Heart left ventricle (tissue), 13 donors: ENCODE data around the gene PAPOLB.

Source experiments
- POLR2A ChIP-seq, 2 donors: fragments of 450-650 bp; IDR thresholded peaks; one replicate each; pipeline ENCODE4 v1.6.1; 2017; ENCODE audit warnings: antibody characterized with exemption in 2 of 2, mild to moderate bottlenecking in 2 of 2, moderate library complexity in 2 of 2
- TF ChIP-seq, protein P1 (sequence below), 12 donors: fragments of 200-600 bp; sonication (generic) in 4 of 12; IDR thresholded peaks; one replicate each; pipeline versions ENCODE4 v1.5.0 to v1.8.0; 2018 to 2022; ENCODE audit warnings: antibody characterized with exemption in 12 of 12, mild to moderate bottlenecking in 5 of 12
- donor health status: ischemic (EF 13 %, LVEDD 7.1; RV severe dilation, severe dysfunction).
- donor health status: DM: no; HTN: yes; CAD: no.
- donor health status: DM: no; HTN: no; CAD: no.
- donor health status: ischemic (EF 25% LVEDD 6.9; RV normal size, moderate dysfunction).
- donor health status: ischemic (EF 25% LVEDD 5.7; RV mildly dilated, moderate dysfunction).
- donor health status: ischemic (EF 35%, LVEDD 5.7; RV mildly dilated, moderate dysfunction).
- donor health status: nonischemic (EF 11% LVEDD 7.7; RV severe dilation, severe dysfunction).
- donor health status: DM: yes; HTN: yes; CAD: no.
- donor health status: PGD.
- donor health status: ischemic (EF 29% LVEDD 5.4; RV normal size, mild dysfunction).
- donor health status: nonischemic (EF 23%, LVEDD 6.1; RV moderate dilation, normal function).

DNA sequence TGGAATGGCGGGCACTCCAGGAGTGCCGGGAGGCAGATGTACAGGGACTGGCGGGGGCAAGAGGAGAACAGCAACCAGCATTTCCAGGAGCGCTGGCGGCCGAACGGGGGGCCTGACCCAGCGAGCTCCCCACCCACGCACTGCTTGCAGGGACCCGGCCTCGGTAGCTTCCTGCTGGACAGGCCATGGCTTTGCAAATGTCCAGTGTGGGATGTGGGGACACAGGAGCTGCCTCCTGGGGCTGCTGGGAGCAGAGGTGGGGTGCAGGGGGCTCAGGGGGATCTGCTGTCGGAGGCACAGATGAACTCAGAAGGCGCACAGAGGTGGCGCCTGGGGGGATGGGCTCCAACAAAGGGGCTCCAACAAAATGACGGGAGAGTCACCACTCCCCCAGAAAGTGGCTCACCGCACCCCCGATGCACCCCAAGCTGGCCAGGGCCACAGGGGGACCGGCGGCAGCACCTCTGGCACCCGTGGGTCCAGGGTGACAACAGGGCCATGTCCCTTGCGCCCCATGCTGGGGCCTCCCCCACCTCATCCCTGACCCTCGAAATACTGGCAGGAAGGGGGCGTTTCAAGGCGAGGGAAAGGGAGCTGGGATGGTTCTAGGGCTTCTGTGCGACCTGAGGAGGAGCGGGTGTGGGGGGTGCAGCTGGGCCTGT lies 45.3 kb downstream of the PAPOLB start:
- TF ChIP-seq, protein P1, sequence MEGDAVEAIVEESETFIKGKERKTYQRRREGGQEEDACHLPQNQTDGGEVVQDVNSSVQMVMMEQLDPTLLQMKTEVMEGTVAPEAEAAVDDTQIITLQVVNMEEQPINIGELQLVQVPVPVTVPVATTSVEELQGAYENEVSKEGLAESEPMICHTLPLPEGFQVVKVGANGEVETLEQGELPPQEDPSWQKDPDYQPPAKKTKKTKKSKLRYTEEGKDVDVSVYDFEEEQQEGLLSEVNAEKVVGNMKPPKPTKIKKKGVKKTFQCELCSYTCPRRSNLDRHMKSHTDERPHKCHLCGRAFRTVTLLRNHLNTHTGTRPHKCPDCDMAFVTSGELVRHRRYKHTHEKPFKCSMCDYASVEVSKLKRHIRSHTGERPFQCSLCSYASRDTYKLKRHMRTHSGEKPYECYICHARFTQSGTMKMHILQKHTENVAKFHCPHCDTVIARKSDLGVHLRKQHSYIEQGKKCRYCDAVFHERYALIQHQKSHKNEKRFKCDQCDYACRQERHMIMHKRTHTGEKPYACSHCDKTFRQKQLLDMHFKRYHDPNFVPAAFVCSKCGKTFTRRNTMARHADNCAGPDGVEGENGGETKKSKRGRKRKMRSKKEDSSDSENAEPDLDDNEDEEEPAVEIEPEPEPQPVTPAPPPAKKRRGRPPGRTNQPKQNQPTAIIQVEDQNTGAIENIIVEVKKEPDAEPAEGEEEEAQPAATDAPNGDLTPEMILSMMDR (IDR thresholded peaks at IDR 0.05) = no peak
- no peak for TF ChIP-seq POLR2A (IDR thresholded peaks at IDR 0.05)
